HFFc6 (cell line): ENCODE measurements around the gene IL1RL1. TPM values are rescaled to one million over a fixed set of nuclear protein-coding genes. Genes with fewer than 3 reads are reported as not detected.

Source experiments
- DNase-seq: peaks from one replicate; pipeline ENCODE4 v3.0.0-alpha.2; 2018
- H3K27ac Mint-ChIP-seq: 2 replicates; pipeline ENCODE4 v1.8.0; 2020; ENCODE audit warnings: mild to moderate bottlenecking, mixed read lengths
- H3K27me3 Mint-ChIP-seq: 2 replicates; pipeline ENCODE4 v1.8.0; 2021; ENCODE audit warnings: mild to moderate bottlenecking, moderate library complexity, mixed read lengths; ENCODE audit not compliant: insufficient read depth
- H3K36me3 Mint-ChIP-seq: 2 replicates; pipeline ENCODE4 v1.8.0; 2021; ENCODE audit warnings: low read depth, mixed read lengths
- H3K4me1 Mint-ChIP-seq: 2 replicates; pipeline ENCODE4 v1.8.0; 2020; ENCODE audit warnings: low read depth, mixed read lengths
- H3K4me3 Mint-ChIP-seq: 2 replicates; pipeline ENCODE4 v1.8.0; 2020; ENCODE audit warnings: mild to moderate bottlenecking, moderate library complexity, mixed read lengths
- H3K9me3 Mint-ChIP-seq: 2 replicates; pipeline ENCODE4 v1.8.0; 2020; ENCODE audit warnings: mild to moderate bottlenecking, mixed read lengths
- CTCF ChIP-seq: fragments of 200-600 bp; sonication (generic); IDR thresholded peaks from 2 replicates; pipeline ENCODE4 v1.5.0; 2021; ENCODE audit warnings: antibody characterized with exemption, mild to moderate bottlenecking
- total RNA-seq, 6 experiments: library from RNA; stranded (reverse); fragmentation: NEBNext Ultra II Directional; extraction: Animal tissue kit (Norgen Biotek cat#: 25700); gene quantifications; 2 replicates in 1 of 6; 3 replicates in 5 of 6; pipeline ENCODE4 v1.2.3, GENCODE V29; 2021

The IL1RL1 gene
- total RNA-seq, 6 experiments from 2014 or later = not detected

- TF ChIP-seq CTCF = no peak
- Mint-ChIP-seq H3K4me1 (no peaks in the 10 kb centered on the region), H3K36me3 (no peaks in the 10 kb centered on the region), H3K27me3 (peaks cover 16% of the 10 kb centered on the region; the same call in 1 of the 2 replicates), H3K27ac (no peak overlapping the region), H3K4me3 (no peak overlapping the region), H3K9me3 (no peaks in the 10 kb centered on the region)
- no peak for DNase-seq
Measured at GRCh38 chr2:102277202-102277700, 34.1 kb upstream of the IL1RL1 start.

- DNase-seq = no peak
- no peaks in the 10 kb centered on the region for H3K36me3 Mint-ChIP-seq
- no peaks in the 10 kb centered on the region for H3K4me1 Mint-ChIP-seq
- TF ChIP-seq CTCF = no peak
- no peaks in the 10 kb centered on the region for H3K9me3 Mint-ChIP-seq
- H3K4me3 Mint-ChIP-seq = no peak overlapping the region
- no peak overlapping the region for H3K27ac Mint-ChIP-seq
- peaks cover 15% of the 10 kb centered on the region; the same call in 1 of the 2 replicates for H3K27me3 Mint-ChIP-seq
Measured at GRCh38 chr2:102278720-102279390, 32.5 kb upstream of the IL1RL1 start.

- H3K27ac Mint-ChIP-seq = no peak overlapping the region
- no peak overlapping the region for H3K4me3 Mint-ChIP-seq
- DNase-seq = no peak
- TF ChIP-seq CTCF = no peak
- H3K27me3 Mint-ChIP-seq = peaks cover 14% of the 10 kb centered on the region; the same call in 1 of the 2 replicates
- H3K9me3 Mint-ChIP-seq = no peaks in the 10 kb centered on the region
- no peaks in the 10 kb centered on the region for H3K36me3 Mint-ChIP-seq
- no peaks in the 10 kb centered on the region for H3K4me1 Mint-ChIP-seq
Measured at GRCh38 chr2:102279391-102279735, 32.0 kb upstream of the IL1RL1 start.

GRCh38 chr2:102282678-102283091 lies 28.7 kb upstream of the IL1RL1 start:
- DNase-seq = no peak
- no peak for TF ChIP-seq CTCF
- H3K9me3 Mint-ChIP-seq = no peaks in the 10 kb centered on the region
- H3K4me1 Mint-ChIP-seq = no peaks in the 10 kb centered on the region
- peaks cover 5% of the 10 kb centered on the region; the same call in 1 of the 2 replicates for H3K27me3 Mint-ChIP-seq
- H3K27ac Mint-ChIP-seq = no peak overlapping the region
- H3K4me3 Mint-ChIP-seq = no peak overlapping the region
- no peaks in the 10 kb centered on the region for H3K36me3 Mint-ChIP-seq

GRCh38 chr2:102283996-102284395 lies 27.4 kb upstream of the IL1RL1 start:
- no peak for DNase-seq
- H3K27me3 Mint-ChIP-seq = peaks cover 5% of the 10 kb centered on the region; the same call in 1 of the 2 replicates

More at GRCh38 chr2:102283996-102284395, 27.4 kb upstream of the IL1RL1 start:
- no peak for TF ChIP-seq CTCF
- Mint-ChIP-seq H3K4me3 (no peak overlapping the region), H3K9me3 (no peaks in the 10 kb centered on the region), H3K27ac (no peak overlapping the region), H3K4me1 (no peaks in the 10 kb centered on the region), H3K36me3 (no peaks in the 10 kb centered on the region)
